ENCODE data around the gene TBC1D2. TPM values are rescaled to one million over a fixed set of nuclear protein-coding genes. Genes with fewer than 3 reads are reported as not detected.

Gene TBC1D2
- total and polyA plus RNA-seq, 2 of the 13 experiments (the other 11 are each of a cell fraction or from before 2014, with no cell fraction given) = 2.0 to 2.8 TPM

DNA sequence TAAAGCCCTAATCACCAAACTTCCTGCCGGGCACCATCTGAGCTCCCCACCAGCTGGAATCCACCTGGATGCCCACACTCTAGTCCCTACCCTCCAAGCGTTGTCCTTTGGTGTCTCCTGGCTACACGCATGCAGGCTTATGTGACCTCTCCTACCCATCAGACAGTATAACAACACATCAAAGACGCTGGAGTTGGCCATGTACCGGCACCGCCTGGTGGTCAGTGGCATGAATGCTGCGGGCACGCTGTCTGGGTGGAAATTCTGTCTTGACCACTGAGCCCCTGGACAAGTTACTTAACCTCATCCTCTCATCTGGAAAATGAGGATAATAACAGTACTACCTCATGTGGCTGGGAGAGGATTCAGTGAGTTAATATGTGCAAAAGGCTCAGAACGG lies 39.6 kb downstream of the TBC1D2 start (continued):
- TF ChIP-seq ZNF660 (CRISPR knock-in tag; IDR thresholded peaks at IDR 0.05; ENCODE audit: borderline replicate concordance, low read depth) (no peak), ZNF12 (CRISPR knock-in tag; IDR thresholded peaks at IDR 0.05) (no peak), RAD21 (CRISPR knock-in tag; IDR thresholded peaks at IDR 0.05) (peak; percentile 64; the same call in 1 of the 2 replicates), SSRP1 (CRISPR knock-in tag; IDR thresholded peaks at IDR 0.05) (no peak), PAX8 (CRISPR knock-in tag; IDR thresholded peaks at IDR 0.05; ENCODE audit: borderline replicate concordance) (no peak), KLF16 (CRISPR knock-in tag; IDR thresholded peaks at IDR 0.05) (no peak), ISL2 (CRISPR knock-in tag; IDR thresholded peaks at IDR 0.05) (no peak), SMC3 (IDR thresholded peaks at IDR 0.05; ENCODE audit: low read length) (peak; percentile 54; the same call in 1 of the 2 replicates), EZH2 (conservative IDR thresholded peaks at IDR 0.05; ENCODE audit: low read depth, low read length) (no peak), CEBPG (CRISPR knock-in tag; IDR thresholded peaks at IDR 0.05) (no peak), ZNF883 (CRISPR knock-in tag; IDR thresholded peaks at IDR 0.05; ENCODE audit: not compliant biosample characterization) (no peak), TBL1XR1 (IDR thresholded peaks at IDR 0.05; ENCODE audit: borderline replicate concordance, low read length, partially characterized antibody) (no peak), HNRNPL (IDR thresholded peaks at IDR 0.05; ENCODE audit: low read depth, low read length) (no peak), FOXO1 (CRISPR knock-in tag; IDR thresholded peaks at IDR 0.05) (no peak), NRL (CRISPR knock-in tag; IDR thresholded peaks at IDR 0.05; ENCODE audit: borderline replicate concordance) (no peak), ZSCAN12 (CRISPR knock-in tag; IDR thresholded peaks at IDR 0.05) (no peak)
- TF ChIP-seq, protein P1, sequence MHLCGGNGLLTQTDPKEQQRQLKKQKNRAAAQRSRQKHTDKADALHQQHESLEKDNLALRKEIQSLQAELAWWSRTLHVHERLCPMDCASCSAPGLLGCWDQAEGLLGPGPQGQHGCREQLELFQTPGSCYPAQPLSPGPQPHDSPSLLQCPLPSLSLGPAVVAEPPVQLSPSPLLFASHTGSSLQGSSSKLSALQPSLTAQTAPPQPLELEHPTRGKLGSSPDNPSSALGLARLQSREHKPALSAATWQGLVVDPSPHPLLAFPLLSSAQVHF (CRISPR knock-in tag; IDR thresholded peaks at IDR 0.05) = no peak

All from HepG2 (cell line).